Calu3 (cell line): ENCODE measurements around the gene NARS2. TPM values are rescaled to one million over a fixed set of nuclear protein-coding genes. Genes with fewer than 3 reads are reported as not detected.
"Not testable (repeated sequence)": the region's sequence is repeated elsewhere in the genome, so short reads cannot be mapped to it uniquely, and the experiment has no call there.

ENCODE experiments used
- BruUV-seq: library from RNA; stranded (reverse); fragments of 400-500 nt; replicated peaks from 2 replicates; lab custom pipeline; 2021; lab: Mats Ljungman, UMichigan
- CTCF ChIA-PET: fragments of 300-600 bp; sonication (Branson Sonifier 250); formaldehyde crosslinking; loops from one replicate; lab custom pipeline; 2022; ENCODE audit warnings: antibody characterized with exemption; lab: Charles Lee
- DNase-seq: peaks from one replicate; pipeline ENCODE4 v3.0.0; 2022
- H3K27ac Mint-ChIP-seq: one replicate; pipeline ENCODE4 v1.8.0; 2022; ENCODE audit warnings: mixed read lengths; ENCODE audit not compliant: unreplicated experiment
- H3K27me3 Mint-ChIP-seq: one replicate; pipeline ENCODE4 v1.8.0; 2022; ENCODE audit warnings: mixed read lengths; ENCODE audit not compliant: unreplicated experiment
- H3K36me3 Mint-ChIP-seq: one replicate; pipeline ENCODE4 v1.8.0; 2022; ENCODE audit warnings: mild to moderate bottlenecking, moderate library complexity, mixed read lengths; ENCODE audit not compliant: insufficient read depth, unreplicated experiment
- H3K4me1 Mint-ChIP-seq: one replicate; pipeline ENCODE4 v1.8.0; 2022; ENCODE audit warnings: mild to moderate bottlenecking, low read depth, mixed read lengths; ENCODE audit not compliant: unreplicated experiment
- H3K4me3 Mint-ChIP-seq: one replicate; pipeline ENCODE4 v1.8.0; 2022; ENCODE audit warnings: mild to moderate bottlenecking, low read depth, moderate library complexity, mixed read lengths; ENCODE audit not compliant: unreplicated experiment
- H3K9me3 Mint-ChIP-seq: one replicate; pipeline ENCODE4 v1.8.0; 2022; ENCODE audit warnings: low read depth, mixed read lengths; ENCODE audit not compliant: unreplicated experiment
- intact Hi-C: fragments of 100-400 bp; cut with micrococcal nuclease; formaldehyde crosslinking; loops from one replicate; pipeline ENCODE4 v1.10.0; 2022; ENCODE audit not compliant: unreplicated experiment
- total RNA-seq: library from RNA; stranded (reverse); gene quantifications from 2 replicates; pipeline ENCODE4 v1.2.3, GENCODE V29; 2022
- TF ChIP-seq, protein P1 (sequence below): fragments of 200-600 bp; IDR thresholded peaks from one replicate; pipeline ENCODE4 v1.8.0; 2022; ENCODE audit warnings: antibody characterized with exemption; ENCODE audit not compliant: unreplicated experiment

NARS2 gene
- total RNA-seq, 1 experiment from 2014 or later: 17.8 TPM

GRCh38 chr11:78555592-78555991, 19.1 kb downstream of the NARS2 start:
- H3K4me1 Mint-ChIP-seq: no peaks in the 10 kb centered on the region
- no peak overlapping the region for H3K27ac Mint-ChIP-seq

DNA sequence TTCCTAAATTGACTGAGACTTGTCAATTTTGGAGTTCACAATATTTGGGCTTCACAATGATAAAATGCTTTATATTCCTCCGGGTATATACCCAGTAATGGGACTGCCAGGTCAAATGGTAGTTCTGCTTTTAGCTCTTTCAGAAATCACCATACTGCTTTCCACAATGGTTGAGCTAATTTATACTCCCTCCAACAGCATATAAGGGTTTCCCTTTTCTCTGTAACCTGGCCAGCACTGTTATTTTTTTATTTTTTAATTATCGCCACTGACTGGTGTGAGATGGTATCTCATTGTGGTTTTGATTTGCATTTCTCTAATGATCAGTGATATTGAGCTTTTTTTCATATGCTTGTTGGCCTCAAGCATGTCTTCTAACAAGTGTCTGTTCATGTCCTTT, 21.8 kb downstream of the NARS2 start:
- no TSS peak for BruUV-seq

More at GRCh38 chr11:78555592-78555991, 19.1 kb downstream of the NARS2 start:
- Mint-ChIP-seq H3K4me3 (no peak overlapping the region), H3K9me3 (no peaks in the 10 kb centered on the region), H3K27me3 (no peaks in the 10 kb centered on the region), H3K36me3 (peaks cover 9% of the 10 kb centered on the region)
- DNase-seq: no peak
- intact Hi-C loops: no loop called here
- CTCF ChIA-PET: no interaction called here
- BruUV-seq: no TSS peak
- TF ChIP-seq, protein P1, sequence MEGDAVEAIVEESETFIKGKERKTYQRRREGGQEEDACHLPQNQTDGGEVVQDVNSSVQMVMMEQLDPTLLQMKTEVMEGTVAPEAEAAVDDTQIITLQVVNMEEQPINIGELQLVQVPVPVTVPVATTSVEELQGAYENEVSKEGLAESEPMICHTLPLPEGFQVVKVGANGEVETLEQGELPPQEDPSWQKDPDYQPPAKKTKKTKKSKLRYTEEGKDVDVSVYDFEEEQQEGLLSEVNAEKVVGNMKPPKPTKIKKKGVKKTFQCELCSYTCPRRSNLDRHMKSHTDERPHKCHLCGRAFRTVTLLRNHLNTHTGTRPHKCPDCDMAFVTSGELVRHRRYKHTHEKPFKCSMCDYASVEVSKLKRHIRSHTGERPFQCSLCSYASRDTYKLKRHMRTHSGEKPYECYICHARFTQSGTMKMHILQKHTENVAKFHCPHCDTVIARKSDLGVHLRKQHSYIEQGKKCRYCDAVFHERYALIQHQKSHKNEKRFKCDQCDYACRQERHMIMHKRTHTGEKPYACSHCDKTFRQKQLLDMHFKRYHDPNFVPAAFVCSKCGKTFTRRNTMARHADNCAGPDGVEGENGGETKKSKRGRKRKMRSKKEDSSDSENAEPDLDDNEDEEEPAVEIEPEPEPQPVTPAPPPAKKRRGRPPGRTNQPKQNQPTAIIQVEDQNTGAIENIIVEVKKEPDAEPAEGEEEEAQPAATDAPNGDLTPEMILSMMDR: no peak

DNA sequence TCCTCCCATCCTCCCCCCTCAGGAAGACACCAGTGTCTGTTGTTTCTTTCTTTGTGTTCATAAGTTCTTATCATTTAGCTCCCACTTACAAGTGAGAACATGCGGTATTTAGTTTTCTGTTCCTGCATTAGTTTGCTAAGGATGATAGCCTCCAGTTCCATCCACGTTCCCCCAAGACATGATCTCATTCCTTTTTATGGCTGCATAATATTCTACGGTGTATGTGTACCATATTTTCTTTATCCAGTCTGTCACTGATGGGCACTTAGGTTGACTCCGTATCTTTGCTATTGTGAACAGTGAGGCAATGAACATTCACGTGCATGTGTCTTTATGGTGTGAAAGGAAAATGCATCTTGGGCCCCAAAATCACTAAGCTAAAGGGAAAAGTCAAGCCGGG, 22.5 kb downstream of the NARS2 start:
- H3K4me3 Mint-ChIP-seq, BruUV-seq, intact Hi-C loops, H3K36me3 Mint-ChIP-seq, DNase-seq, H3K9me3 Mint-ChIP-seq, H3K27me3 Mint-ChIP-seq, H3K4me1 Mint-ChIP-seq, CTCF ChIA-PET, H3K27ac Mint-ChIP-seq: not testable (repeated sequence)

More for the DNA sequence above, 21.8 kb downstream of the NARS2 start:
- H3K36me3 Mint-ChIP-seq: peaks cover 5% of the 10 kb centered on the region
- no peak overlapping the region for H3K27ac Mint-ChIP-seq
- TF ChIP-seq, protein P1: no peak
- DNase-seq: no peak
- intact Hi-C loops: no loop called here
- no peak overlapping the region for H3K4me3 Mint-ChIP-seq
- no peaks in the 10 kb centered on the region for H3K4me1 Mint-ChIP-seq
- no peaks in the 10 kb centered on the region for H3K9me3 Mint-ChIP-seq
- CTCF ChIA-PET: no interaction called here
- H3K27me3 Mint-ChIP-seq: no peaks in the 10 kb centered on the region

GRCh38 chr11:78551066-78551465, 23.6 kb downstream of the NARS2 start:
- Mint-ChIP-seq H3K36me3 (no peaks in the 10 kb centered on the region), H3K4me3 (no peak overlapping the region), H3K4me1 (no peaks in the 10 kb centered on the region), H3K27ac (no peak overlapping the region), H3K27me3 (no peaks in the 10 kb centered on the region), H3K9me3 (no peaks in the 10 kb centered on the region)
- TF ChIP-seq, protein P1: no peak
- BruUV-seq: no TSS peak
- intact Hi-C loops: no loop called here
- no peak for DNase-seq
- CTCF ChIA-PET: interaction anchor here (0.6 kb wide), 1 partner anchor 391 kb away, joined by 3 read pairs; no protein-coding TSS in a partner anchor

GRCh38 chr11:78549624-78550409, 24.8 kb downstream of the NARS2 start:
- no peak for DNase-seq
- Mint-ChIP-seq H3K27me3 (no peaks in the 10 kb centered on the region), H3K4me3 (no peak overlapping the region), H3K4me1 (no peaks in the 10 kb centered on the region), H3K9me3 (no peaks in the 10 kb centered on the region), H3K36me3 (no peaks in the 10 kb centered on the region), H3K27ac (no peak overlapping the region)
- BruUV-seq: no TSS peak
- intact Hi-C loops: no loop called here
- CTCF ChIA-PET: no interaction called here
- TF ChIP-seq, protein P1: no peak
